ENCODE results near the gene ARSG. TPM values are rescaled to one million over a fixed set of nuclear protein-coding genes. Genes with fewer than 3 reads are reported as not detected.

The ARSG gene
- total RNA-seq, 1 donor from 2014 or later, result 1.5 TPM

- no peak for TF ChIP-seq CTCF (conservative IDR thresholded peaks at IDR 0.05; ENCODE audit: low read depth, low read length)
- no peak overlapping the region for H3K4me3 ChIP-seq (ENCODE audit: low read depth, low read length)
- DNase-seq (ENCODE audit: low read depth), result no peak
These were observed 148.5 kb downstream of the ARSG start for GRCh38 chr17:68439656-68440290.

- no peak for TF ChIP-seq CTCF (conservative IDR thresholded peaks at IDR 0.05; ENCODE audit: low read depth, low read length)
- no peak overlapping the region for H3K4me3 ChIP-seq (ENCODE audit: low read depth, low read length)
- no peak for DNase-seq (ENCODE audit: low read depth)
These were observed 149.2 kb downstream of the ARSG start for GRCh38 chr17:68440526-68440925.

GRCh38 chr17:68441070-68441770 is 149.9 kb downstream of the ARSG start:
- TF ChIP-seq CTCF (conservative IDR thresholded peaks at IDR 0.05; ENCODE audit: low read depth, low read length), result no peak
- H3K4me3 ChIP-seq (ENCODE audit: low read depth, low read length), result no peak overlapping the region
- no peak for DNase-seq (ENCODE audit: low read depth)

- no peak overlapping the region for H3K4me3 ChIP-seq (ENCODE audit: low read depth, low read length)
- no peak for TF ChIP-seq CTCF (conservative IDR thresholded peaks at IDR 0.05; ENCODE audit: low read depth, low read length)
- DNase-seq (ENCODE audit: low read depth), result no peak
These were observed 152.7 kb downstream of the ARSG start for GRCh38 chr17:68443972-68444464.

GRCh38 chr17:68445671-68446070 is 154.4 kb downstream of the ARSG start:
- DNase-seq (ENCODE audit: low read depth), result no peak
- no peak for TF ChIP-seq CTCF (conservative IDR thresholded peaks at IDR 0.05; ENCODE audit: low read depth, low read length)
- H3K4me3 ChIP-seq (ENCODE audit: low read depth, low read length), result no peak overlapping the region

- H3K4me3 ChIP-seq (ENCODE audit: low read depth, low read length), result no peak overlapping the region
- TF ChIP-seq CTCF (conservative IDR thresholded peaks at IDR 0.05; ENCODE audit: low read depth, low read length), result no peak
- DNase-seq (ENCODE audit: low read depth), result no peak
These were observed 155.3 kb downstream of the ARSG start for GRCh38 chr17:68446626-68447041.

Measured in epithelial cell of proximal tubule (primary cell).